ENCODE data around the gene ICAM4. TPM values are rescaled to one million over a fixed set of nuclear protein-coding genes. Genes with fewer than 3 reads are reported as not detected.

ICAM4 gene
- total RNA-seq, 3 donors from 2014 or later (not counting 1 experiment from before 2014, with no cell fraction given) = 1.3 to 3.6 (median 3.0) TPM

DNA sequence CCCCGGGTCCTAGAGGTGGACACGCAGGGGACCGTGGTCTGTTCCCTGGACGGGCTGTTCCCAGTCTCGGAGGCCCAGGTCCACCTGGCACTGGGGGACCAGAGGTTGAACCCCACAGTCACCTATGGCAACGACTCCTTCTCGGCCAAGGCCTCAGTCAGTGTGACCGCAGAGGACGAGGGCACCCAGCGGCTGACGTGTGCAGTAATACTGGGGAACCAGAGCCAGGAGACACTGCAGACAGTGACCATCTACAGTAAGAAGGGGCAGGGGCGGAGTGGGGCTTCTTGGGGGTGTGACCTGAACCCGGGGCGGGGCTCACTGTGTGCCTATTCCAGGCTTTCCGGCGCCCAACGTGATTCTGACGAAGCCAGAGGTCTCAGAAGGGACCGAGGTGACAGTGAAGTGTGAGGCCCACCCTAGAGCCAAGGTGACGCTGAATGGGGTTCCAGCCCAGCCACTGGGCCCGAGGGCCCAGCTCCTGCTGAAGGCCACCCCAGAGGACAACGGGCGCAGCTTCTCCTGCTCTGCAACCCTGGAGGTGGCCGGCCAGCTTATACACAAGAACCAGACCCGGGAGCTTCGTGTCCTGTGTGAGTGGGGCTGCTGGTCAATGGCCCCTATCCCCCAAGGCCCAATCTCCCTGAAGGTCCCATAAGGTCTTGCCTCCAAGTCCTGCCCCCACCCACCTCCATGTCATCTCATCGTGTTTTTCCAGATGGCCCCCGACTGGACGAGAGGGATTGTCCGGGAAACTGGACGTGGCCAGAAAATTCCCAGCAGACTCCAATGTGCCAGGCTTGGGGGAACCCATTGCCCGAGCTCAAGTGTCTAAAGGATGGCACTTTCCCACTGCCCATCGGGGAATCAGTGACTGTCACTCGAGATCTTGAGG lies 2.4 kb upstream of the ICAM4 start:
- Histone ChIP-seq H3K4me3 (ENCODE audit: low read length) (no peak overlapping the region), H3K36me3 (ENCODE audit: control insufficient read depth, insufficient read depth, low read length) (peaks cover 31% of the 10 kb centered on the region), H3K9me3 (ENCODE audit: control insufficient read depth, insufficient read depth, low read length) (no peaks in the 10 kb centered on the region), H3K27me3 (ENCODE audit: control insufficient read depth, insufficient read depth, low read length) (peaks cover 20% of the 10 kb centered on the region), H3K4me1 (ENCODE audit: control insufficient read depth, insufficient read depth, low read length) (peaks cover 55% of the 10 kb centered on the region), H3K27ac (ENCODE audit: low read length) (no peak overlapping the region)
- WGBS (ENCODE audit: insufficient coverage) = 97% methylated on average over 34 of the region's 34 CpGs
- intact Hi-C loops (cut with micrococcal nuclease) = no loop called here
- Mint-ChIP-seq H3K36me3 (peaks cover 10% of the 10 kb centered on the region), H3K9me3 (no peaks in the 10 kb centered on the region), H3K4me1 (peaks cover 30 to 39% of the 10 kb centered on the region in 2 donors), H3K4me3 (no peak overlapping the region), H3K27ac (peak overlapping the region in 1 of 2 donors; percentile 41), H3K27me3 (ENCODE audit: low read depth in 2 of 2) (peaks cover 0 to 13% of the 10 kb centered on the region in 2 donors)
- TF ChIP-seq, protein P1, sequence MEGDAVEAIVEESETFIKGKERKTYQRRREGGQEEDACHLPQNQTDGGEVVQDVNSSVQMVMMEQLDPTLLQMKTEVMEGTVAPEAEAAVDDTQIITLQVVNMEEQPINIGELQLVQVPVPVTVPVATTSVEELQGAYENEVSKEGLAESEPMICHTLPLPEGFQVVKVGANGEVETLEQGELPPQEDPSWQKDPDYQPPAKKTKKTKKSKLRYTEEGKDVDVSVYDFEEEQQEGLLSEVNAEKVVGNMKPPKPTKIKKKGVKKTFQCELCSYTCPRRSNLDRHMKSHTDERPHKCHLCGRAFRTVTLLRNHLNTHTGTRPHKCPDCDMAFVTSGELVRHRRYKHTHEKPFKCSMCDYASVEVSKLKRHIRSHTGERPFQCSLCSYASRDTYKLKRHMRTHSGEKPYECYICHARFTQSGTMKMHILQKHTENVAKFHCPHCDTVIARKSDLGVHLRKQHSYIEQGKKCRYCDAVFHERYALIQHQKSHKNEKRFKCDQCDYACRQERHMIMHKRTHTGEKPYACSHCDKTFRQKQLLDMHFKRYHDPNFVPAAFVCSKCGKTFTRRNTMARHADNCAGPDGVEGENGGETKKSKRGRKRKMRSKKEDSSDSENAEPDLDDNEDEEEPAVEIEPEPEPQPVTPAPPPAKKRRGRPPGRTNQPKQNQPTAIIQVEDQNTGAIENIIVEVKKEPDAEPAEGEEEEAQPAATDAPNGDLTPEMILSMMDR (IDR thresholded peaks at IDR 0.05) = no peak
- ATAC-seq = no peak
- DNase-seq = no peak

DNA sequence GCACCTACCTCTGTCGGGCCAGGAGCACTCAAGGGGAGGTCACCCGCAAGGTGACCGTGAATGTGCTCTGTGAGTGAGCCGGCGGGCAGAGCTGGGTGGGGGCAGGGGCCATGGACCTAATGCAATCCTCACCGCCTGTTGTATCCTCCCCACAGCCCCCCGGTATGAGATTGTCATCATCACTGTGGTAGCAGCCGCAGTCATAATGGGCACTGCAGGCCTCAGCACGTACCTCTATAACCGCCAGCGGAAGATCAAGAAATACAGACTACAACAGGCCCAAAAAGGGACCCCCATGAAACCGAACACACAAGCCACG lies 1.8 kb upstream of the ICAM4 start:
- Histone ChIP-seq H3K27ac (ENCODE audit: low read length) (no peak overlapping the region), H3K9me3 (ENCODE audit: control insufficient read depth, insufficient read depth, low read length) (no peaks in the 10 kb centered on the region), H3K36me3 (ENCODE audit: control insufficient read depth, insufficient read depth, low read length) (peaks cover 31% of the 10 kb centered on the region), H3K27me3 (ENCODE audit: control insufficient read depth, insufficient read depth, low read length) (peaks cover 24% of the 10 kb centered on the region), H3K4me3 (ENCODE audit: low read length) (no peak overlapping the region), H3K4me1 (ENCODE audit: control insufficient read depth, insufficient read depth, low read length) (peaks cover 55% of the 10 kb centered on the region)
- TF ChIP-seq, protein P1 (IDR thresholded peaks at IDR 0.05) = no peak
- peaks cover 10% of the 10 kb centered on the region for H3K36me3 Mint-ChIP-seq
- H3K27me3 Mint-ChIP-seq (ENCODE audit: low read depth in 2 of 2) = peaks cover 0 to 18% of the 10 kb centered on the region in 2 donors
- peaks cover 24 to 39% of the 10 kb centered on the region in 2 donors for H3K4me1 Mint-ChIP-seq
- DNase-seq (no peak), ATAC-seq (no peak)
- intact Hi-C loops (cut with micrococcal nuclease) = no loop called here
- WGBS (ENCODE audit: insufficient coverage) = 96% methylated on average over 13 of the region's 13 CpGs
- H3K27ac Mint-ChIP-seq = peak overlapping the region in 1 of 2 donors; percentile 79
- no peaks in the 10 kb centered on the region for H3K9me3 Mint-ChIP-seq
- no peak overlapping the region for H3K4me3 Mint-ChIP-seq

DNA sequence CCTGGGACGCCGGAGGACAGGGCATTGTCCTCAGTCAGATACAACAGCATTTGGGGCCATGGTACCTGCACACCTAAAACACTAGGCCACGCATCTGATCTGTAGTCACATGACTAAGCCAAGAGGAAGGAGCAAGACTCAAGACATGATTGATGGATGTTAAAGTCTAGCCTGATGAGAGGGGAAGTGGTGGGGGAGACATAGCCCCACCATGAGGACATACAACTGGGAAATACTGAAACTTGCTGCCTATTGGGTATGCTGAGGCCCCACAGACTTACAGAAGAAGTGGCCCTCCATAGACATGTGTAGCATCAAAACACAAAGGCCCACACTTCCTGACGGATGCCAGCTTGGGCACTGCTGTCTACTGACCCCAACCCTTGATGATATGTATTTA lies 1.4 kb upstream of the ICAM4 start:
- H3K4me3 ChIP-seq (ENCODE audit: low read length) = no peak overlapping the region
- no peak for DNase-seq
- H3K36me3 Mint-ChIP-seq = peaks cover 10% of the 10 kb centered on the region
- ATAC-seq = no peak
- H3K27me3 Mint-ChIP-seq (ENCODE audit: low read depth in 2 of 2) = peaks cover 0 to 21% of the 10 kb centered on the region in 2 donors
- 87% methylated on average over 3 of the region's 4 CpGs for WGBS (ENCODE audit: insufficient coverage)
- H3K4me1 Mint-ChIP-seq = peaks cover 22 to 39% of the 10 kb centered on the region in 2 donors
- H3K27me3 ChIP-seq (ENCODE audit: control insufficient read depth, insufficient read depth, low read length) = peaks cover 29% of the 10 kb centered on the region
- H3K27ac Mint-ChIP-seq = peak overlapping the region in 1 of 2 donors; percentile 79
- H3K4me3 Mint-ChIP-seq = no peak overlapping the region
- no peak overlapping the region for H3K27ac ChIP-seq (ENCODE audit: low read length)
- TF ChIP-seq, protein P1 (IDR thresholded peaks at IDR 0.05) = no peak
- H3K9me3 Mint-ChIP-seq = no peaks in the 10 kb centered on the region
- intact Hi-C loops (cut with micrococcal nuclease) = no loop called here
- H3K9me3 ChIP-seq (ENCODE audit: control insufficient read depth, insufficient read depth, low read length) = no peaks in the 10 kb centered on the region
- peaks cover 55% of the 10 kb centered on the region for H3K4me1 ChIP-seq (ENCODE audit: control insufficient read depth, insufficient read depth, low read length)
- peaks cover 31% of the 10 kb centered on the region for H3K36me3 ChIP-seq (ENCODE audit: control insufficient read depth, insufficient read depth, low read length)

Data from natural killer cell (primary cell).